SK-N-SH treated with all-trans-retinoic acid at 6 μM for 48 hours (cell line): Measurements from ENCODE around the gene COX19.

Source experiments
- ATAC-seq: fragments of 200-7000 bp; cut with Tn5 transposase; 3 replicates; pipeline ENCODE4 v1.9.1; 2020; ENCODE audit warnings: mild to moderate bottlenecking, moderate library complexity
- ARNTL ChIP-seq: fragments of 450-650 bp; formaldehyde crosslinking; IDR thresholded peaks from 2 replicates; pipeline ENCODE4 v1.5.0; 2020; ENCODE audit warnings: low read depth, mild to moderate bottlenecking, moderate library complexity, borderline replicate concordance
- CREB5 ChIP-seq: fragments of 250-450 bp; sonication (Bioruptor Pico); IDR thresholded peaks from 2 replicates; pipeline ENCODE4 v1.5.1; 2020; ENCODE audit warnings: low read depth, mild to moderate bottlenecking, moderate library complexity
- CSDC2 ChIP-seq: fragments of 250-450 bp; sonication (Bioruptor Pico); IDR thresholded peaks from 2 replicates; pipeline ENCODE4 v1.5.0; 2020; ENCODE audit warnings: mild to moderate bottlenecking, moderate library complexity
- CSRNP3 ChIP-seq: fragments of 250-450 bp; sonication (Bioruptor Pico); IDR thresholded peaks from 2 replicates; pipeline ENCODE4 v1.5.1; 2021; ENCODE audit warnings: mild to moderate bottlenecking, moderate library complexity
- ESRRG ChIP-seq: fragments of 250-450 bp; sonication (Bioruptor Pico); IDR thresholded peaks from 2 replicates; pipeline ENCODE4 v1.6.1; 2021; ENCODE audit warnings: mild to moderate bottlenecking
- GLIS3 ChIP-seq: fragments of 250-450 bp; sonication (Bioruptor Pico); IDR thresholded peaks from 2 replicates; pipeline ENCODE4 v1.5.0; 2020; ENCODE audit warnings: mild to moderate bottlenecking, moderate library complexity
- ISL1 ChIP-seq: fragments of 250-450 bp; sonication (Bioruptor Pico); IDR thresholded peaks from 2 replicates; pipeline ENCODE4 v2.1.2; 2022; ENCODE audit warnings: mild to moderate bottlenecking, moderate library complexity
- OSR1 ChIP-seq: fragments of 250-450 bp; sonication (Bioruptor Pico); IDR thresholded peaks from 2 replicates; pipeline ENCODE4 v1.8.0; 2022; ENCODE audit warnings: moderate library complexity, mild to moderate bottlenecking, inconsistent platforms
- PATZ1 ChIP-seq: fragments of 250-450 bp; sonication (Bioruptor Pico); IDR thresholded peaks from 2 replicates; pipeline ENCODE4 v1.8.0; 2020; ENCODE audit warnings: mild to moderate bottlenecking, moderate library complexity, borderline replicate concordance
- PPARA ChIP-seq: fragments of 250-450 bp; sonication (Bioruptor Pico); IDR thresholded peaks from 2 replicates; pipeline ENCODE4 v1.5.0; 2020; ENCODE audit warnings: mild to moderate bottlenecking, borderline replicate concordance
- SNAI2 ChIP-seq: fragments of 250-450 bp; sonication (Bioruptor Pico); IDR thresholded peaks from 2 replicates; pipeline ENCODE4 v1.5.0; 2020; ENCODE audit warnings: mild to moderate bottlenecking, moderate library complexity
- TCF4 ChIP-seq: fragments of 250-450 bp; sonication (Bioruptor Pico); IDR thresholded peaks from 2 replicates; pipeline ENCODE4 v1.8.0; 2021; ENCODE audit warnings: mild to moderate bottlenecking, moderate library complexity, borderline replicate concordance
- TSHZ2 ChIP-seq: fragments of 250-450 bp; sonication (Bioruptor Pico); IDR thresholded peaks from 2 replicates; pipeline ENCODE4 v1.5.0; 2020; ENCODE audit warnings: mild to moderate bottlenecking, moderate library complexity
- ZFP3 ChIP-seq: fragments of 250-450 bp; sonication (Bioruptor Pico); IDR thresholded peaks from 2 replicates; pipeline ENCODE4 v1.5.0; 2020; ENCODE audit warnings: mild to moderate bottlenecking, moderate library complexity
- ZFP30 ChIP-seq: fragments of 450-650 bp; formaldehyde crosslinking; IDR thresholded peaks from 2 replicates; pipeline ENCODE4 v1.5.0; 2022; ENCODE audit warnings: mild to moderate bottlenecking, moderate library complexity
- ZNF565 ChIP-seq: fragments of 450-650 bp; formaldehyde crosslinking; conservative IDR thresholded peaks from 2 replicates; pipeline ENCODE4 v1.5.0; 2020; ENCODE audit warnings: low read depth, mild to moderate bottlenecking, moderate library complexity
- ZNF70 ChIP-seq: fragments of 450-650 bp; formaldehyde crosslinking; IDR thresholded peaks from 2 replicates; pipeline ENCODE4 v1.5.0; 2020; ENCODE audit warnings: mild to moderate bottlenecking, moderate library complexity
- ZNF8 ChIP-seq: fragments of 450-650 bp; formaldehyde crosslinking; IDR thresholded peaks from 2 replicates; pipeline ENCODE4 v1.5.0; 2020; ENCODE audit warnings: mild to moderate bottlenecking, moderate library complexity

COX19 gene

GRCh38 chr7:978416-979091 lies 3.2 kb upstream of the COX19 start:
- TF ChIP-seq TSHZ2 (CRISPR knock-in tag): no peak
- TF ChIP-seq CSRNP3: no peak
- no peak for TF ChIP-seq ISL1 (CRISPR knock-in tag)
- TF ChIP-seq SNAI2 (CRISPR knock-in tag): no peak
- TF ChIP-seq ARNTL: no peak
- TF ChIP-seq ESRRG (CRISPR knock-in tag): no peak
- TF ChIP-seq PATZ1: no peak
- no peak for TF ChIP-seq OSR1 (CRISPR knock-in tag)
- TF ChIP-seq TCF4 (CRISPR knock-in tag): no peak
- TF ChIP-seq ZNF565 (CRISPR knock-in tag): no peak
- no peak for TF ChIP-seq GLIS3 (CRISPR knock-in tag)
- TF ChIP-seq CREB5 (CRISPR knock-in tag): no peak
- no peak for TF ChIP-seq ZNF8
- no peak for TF ChIP-seq ZFP3 (CRISPR knock-in tag)
- TF ChIP-seq, all 23 proteins: peak for 0
- ATAC-seq: no peak

- no peak for TF ChIP-seq ISL1 (CRISPR knock-in tag)
- TF ChIP-seq PPARA (CRISPR knock-in tag): no peak
- TF ChIP-seq ZFP30 (CRISPR knock-in tag): no peak
- TF ChIP-seq ARNTL: no peak
- TF ChIP-seq GLIS3 (CRISPR knock-in tag): no peak
- TF ChIP-seq CSDC2: no peak
- TF ChIP-seq CSRNP3: no peak
- no peak for TF ChIP-seq ESRRG (CRISPR knock-in tag)
- no peak for TF ChIP-seq OSR1 (CRISPR knock-in tag)
- no peak for TF ChIP-seq ZNF70
- TF ChIP-seq ZNF8: no peak
- TF ChIP-seq CREB5 (CRISPR knock-in tag): no peak
- no peak for TF ChIP-seq TSHZ2 (CRISPR knock-in tag)
- TF ChIP-seq SNAI2 (CRISPR knock-in tag): no peak
- TF ChIP-seq, all 23 proteins: peak for 0
- no peak for ATAC-seq
These were observed 2.6 kb upstream of the COX19 start for GRCh38 chr7:978049-978346.
